HG03196 (cell line): Measurements from ENCODE around the gene SIM2.

ENCODE experiments used
- ATAC-seq: cut with Tn5 transposase; IDR thresholded peaks from one replicate; pipeline ENCODE4 v1.9.1; 2021; ENCODE audit not compliant: unreplicated experiment

Gene SIM2

GRCh38 chr21:36684957-36685714 is 13.8 kb upstream of the SIM2 start:
- no peak for ATAC-seq

GRCh38 chr21:36686955-36687354 is 12.0 kb upstream of the SIM2 start:
- no peak for ATAC-seq

GRCh38 chr21:36688324-36688723 is 10.6 kb upstream of the SIM2 start:
- ATAC-seq, result no peak

- no peak for ATAC-seq
Measured at GRCh38 chr21:36689324-36689723, 9.6 kb upstream of the SIM2 start.

- no peak for ATAC-seq
Measured at GRCh38 chr21:36690628-36691554, 8.0 kb upstream of the SIM2 start.

- no peak for ATAC-seq
Measured at GRCh38 chr21:36691555-36692041, 7.3 kb upstream of the SIM2 start.

- ATAC-seq, result no peak
Measured at GRCh38 chr21:36692114-36692834, 6.6 kb upstream of the SIM2 start.

GRCh38 chr21:36692835-36693488 is 6.0 kb upstream of the SIM2 start:
- ATAC-seq, result no peak

- ATAC-seq, result no peak
Measured at GRCh38 chr21:36693489-36694030, 5.4 kb upstream of the SIM2 start.

- no peak for ATAC-seq
Measured at GRCh38 chr21:36694031-36694515, 4.8 kb upstream of the SIM2 start.

GRCh38 chr21:36694593-36695282 is 4.2 kb upstream of the SIM2 start:
- no peak for ATAC-seq

- no peak for ATAC-seq
Measured at GRCh38 chr21:36695283-36695634, 3.7 kb upstream of the SIM2 start.

GRCh38 chr21:36695671-36696389 is 3.1 kb upstream of the SIM2 start:
- ATAC-seq, result no peak

- ATAC-seq, result no peak
Measured at GRCh38 chr21:36696390-36697059, 2.4 kb upstream of the SIM2 start.

GRCh38 chr21:36697060-36697850 is 1.7 kb upstream of the SIM2 start:
- ATAC-seq, result no peak

GRCh38 chr21:36697851-36698384 is 997 bp upstream of the SIM2 start:
- no peak for ATAC-seq

- no peak for ATAC-seq
Measured at GRCh38 chr21:36698385-36698980, 432 bp upstream of the SIM2 start.
